ENCODE data around the gene ZNF189. TPM values are rescaled to one million over a fixed set of nuclear protein-coding genes. Genes with fewer than 3 reads are reported as not detected.
A peak's percentile ranks its signal among the peaks of the same experiment; 100 is the strongest.

ZNF189 gene
- total and polyA plus RNA-seq, 7 donors: 6.1 to 31.3 (median 10.5) TPM

DNA sequence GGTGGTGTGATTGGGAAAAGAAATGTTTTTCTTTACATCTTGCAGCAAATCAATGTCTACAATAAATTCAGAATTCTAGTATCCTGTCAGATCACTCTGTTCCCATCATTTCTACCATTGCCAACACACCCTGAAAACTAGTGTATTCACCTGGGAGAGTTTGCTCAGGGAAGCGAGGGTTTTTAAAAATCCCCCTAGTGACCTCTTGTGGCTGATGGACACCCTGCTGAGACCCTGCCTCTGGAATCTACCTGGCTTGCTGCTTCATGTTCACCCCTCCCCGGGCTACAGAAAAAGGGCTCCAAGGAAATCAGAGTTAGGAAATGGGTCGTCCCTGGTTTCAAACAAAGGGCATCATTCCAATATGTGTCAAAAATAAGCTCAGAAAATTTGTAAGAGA lies 58.4 kb downstream of the ZNF189 start:
- Histone ChIP-seq H3K4me1 (no peaks in the 10 kb centered on the region), H3K4me3 (no peak overlapping the region), H3K27me3 (ENCODE audit: insufficient read depth in 3 of 3, low read length in 2 of 3) (peaks cover 0 to 3% (median 0%) of the 10 kb centered on the region in 3 donors), H3K36me3 (ENCODE audit: insufficient read depth in 1 of 2, low read depth in 1 of 2) (no peaks in the 10 kb centered on the region), H3K27ac (no peak overlapping the region), H3K9me3 (no peaks in the 10 kb centered on the region)
- WGBS, 3 donors: 17 to 26% (median 20%) methylated on average over 3 of the region's 3 CpGs
- TF ChIP-seq, protein P1, sequence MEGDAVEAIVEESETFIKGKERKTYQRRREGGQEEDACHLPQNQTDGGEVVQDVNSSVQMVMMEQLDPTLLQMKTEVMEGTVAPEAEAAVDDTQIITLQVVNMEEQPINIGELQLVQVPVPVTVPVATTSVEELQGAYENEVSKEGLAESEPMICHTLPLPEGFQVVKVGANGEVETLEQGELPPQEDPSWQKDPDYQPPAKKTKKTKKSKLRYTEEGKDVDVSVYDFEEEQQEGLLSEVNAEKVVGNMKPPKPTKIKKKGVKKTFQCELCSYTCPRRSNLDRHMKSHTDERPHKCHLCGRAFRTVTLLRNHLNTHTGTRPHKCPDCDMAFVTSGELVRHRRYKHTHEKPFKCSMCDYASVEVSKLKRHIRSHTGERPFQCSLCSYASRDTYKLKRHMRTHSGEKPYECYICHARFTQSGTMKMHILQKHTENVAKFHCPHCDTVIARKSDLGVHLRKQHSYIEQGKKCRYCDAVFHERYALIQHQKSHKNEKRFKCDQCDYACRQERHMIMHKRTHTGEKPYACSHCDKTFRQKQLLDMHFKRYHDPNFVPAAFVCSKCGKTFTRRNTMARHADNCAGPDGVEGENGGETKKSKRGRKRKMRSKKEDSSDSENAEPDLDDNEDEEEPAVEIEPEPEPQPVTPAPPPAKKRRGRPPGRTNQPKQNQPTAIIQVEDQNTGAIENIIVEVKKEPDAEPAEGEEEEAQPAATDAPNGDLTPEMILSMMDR (IDR thresholded peaks at IDR 0.05): no peak
- intact Hi-C loops (cut with DNase I): no loop called here
- no peak for DNase-seq
- ATAC-seq: no peak

DNA sequence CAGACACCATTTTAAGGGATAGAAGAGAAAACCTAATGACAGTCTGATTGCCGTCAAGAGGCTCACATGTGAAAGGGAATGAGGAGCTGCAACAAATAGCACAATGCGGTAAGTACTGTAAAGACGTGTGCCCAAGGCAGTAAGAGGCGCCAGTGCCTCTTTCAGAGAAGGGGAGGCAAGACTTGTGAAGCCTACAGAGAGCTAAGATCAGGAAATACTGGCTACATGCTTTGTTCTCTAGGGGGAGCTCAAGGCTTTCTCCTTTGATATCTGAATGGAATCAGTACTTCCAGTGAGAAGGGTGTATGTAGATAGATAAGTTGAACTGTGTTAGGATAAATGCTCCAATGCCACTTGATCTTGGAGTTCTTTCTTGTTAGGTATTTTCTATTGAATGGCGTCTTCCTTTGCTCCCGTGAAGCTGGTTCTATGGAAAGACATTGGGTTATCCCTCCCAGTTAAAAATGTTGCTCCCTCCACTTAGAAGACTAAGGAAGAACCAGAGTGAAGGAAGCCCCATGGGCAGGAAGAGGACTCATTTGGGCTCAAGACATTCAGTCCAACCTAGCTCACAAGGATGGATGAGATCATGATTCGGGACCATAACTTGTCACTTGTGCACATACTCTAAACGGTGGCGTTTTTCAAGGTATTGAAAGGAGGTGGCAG lies 60.4 kb downstream of the ZNF189 start:
- no peak for DNase-seq
- 36 to 43% (median 40%) methylated on average over 9 of the region's 9 CpGs for whole genome bisulfite sequencing, 3 donors
- TF ChIP-seq, protein P1 (IDR thresholded peaks at IDR 0.05): peak; percentile 79
- peak; percentile 76 to 97 (median 92) for ATAC-seq
- peaks cover 0 to 3% (median 0%) of the 10 kb centered on the region in 3 donors for H3K27me3 ChIP-seq (ENCODE audit: insufficient read depth in 3 of 3, low read length in 2 of 3)
- H3K4me3 ChIP-seq: no peak overlapping the region
- intact Hi-C loops (cut with DNase I): loop anchor here (1.0 to 2.0 kb wide), 2 partner anchors 69 to 70 kb away; no protein-coding TSS in a partner anchor
- no peaks in the 10 kb centered on the region for H3K4me1 ChIP-seq
- H3K27ac ChIP-seq: no peak overlapping the region
- no peaks in the 10 kb centered on the region for H3K36me3 ChIP-seq (ENCODE audit: insufficient read depth in 1 of 2, low read depth in 1 of 2)
- H3K9me3 ChIP-seq: no peaks in the 10 kb centered on the region

Other genes starting within 250 kb of the ZNF189 start
- under 1 TPM; 0.15 to 0.71 (median 0.25) TPM for gene BAAT, start 13.8 kb upstream of the ZNF189 start, total RNA-seq
- under 1 TPM; 0.08 to 0.31 (median 0.08) TPM for gene BAAT, start 13.8 kb upstream of the ZNF189 start, polyA plus RNA-seq
- gene MRPL50, start 233 bp upstream of the ZNF189 start, total RNA-seq: 10 to 100 TPM; 11.0 to 15.2 (median 12.0) TPM
- gene MRPL50, start 233 bp upstream of the ZNF189 start, polyA plus RNA-seq: 10 to 100 TPM in 2 of 3 donors, 1 to 10 TPM in 1; 8.6 to 19.9 (median 14.1) TPM
- under 1 TPM in 2 of 4 donors, not detected in 2; 0.26 to 0.82 TPM for gene ALDOB, start 36.9 kb downstream of the ZNF189 start, total RNA-seq
- 1 to 10 TPM in 1 of 3 donors, under 1 TPM in 2; 0.30 to 4.3 (median 0.48) TPM for gene ALDOB, start 36.9 kb downstream of the ZNF189 start, polyA plus RNA-seq
- 10 to 100 TPM; 41.1 to 56.9 (median 48.4) TPM for gene RNF20, start 135.0 kb downstream of the ZNF189 start, total RNA-seq
- gene RNF20, start 135.0 kb downstream of the ZNF189 start, polyA plus RNA-seq: 10 to 100 TPM; 19.4 to 39.1 (median 19.6) TPM
- not detected for gene PPP3R2, start 196.1 kb downstream of the ZNF189 start, total RNA-seq
- not detected for gene PPP3R2, start 196.1 kb downstream of the ZNF189 start, polyA plus RNA-seq